Lung (tissue), 12 donors: Measurements from ENCODE around the gene NFU1. TPM values are rescaled to one million over a fixed set of nuclear protein-coding genes. Genes with fewer than 3 reads are reported as not detected.

ENCODE experiments used
- ATAC-seq: fragments of 200-7000 bp; cut with Tn5 transposase; one replicate; pipeline ENCODE4 v1.9.1; 2020; ENCODE audit warnings: moderate number of reproducible peaks; ENCODE audit not compliant: insufficient read depth, low FRiP score
- DNase-seq, 3 donors: peaks; one replicate each; pipeline ENCODE4 v3.0.0-alpha.2; 2013 to 2017
- H3K27ac ChIP-seq, 2 donors: one replicate each; pipeline ENCODE4 v1.5.1; 2013; ENCODE audit warnings: mild to moderate bottlenecking in 2 of 2, moderate library complexity in 2 of 2, control low read depth in 1 of 2, inconsistent platforms in 1 of 2, low read depth in 1 of 2, low read length in 1 of 2
- H3K27me3 ChIP-seq, 3 donors: one replicate each; pipeline ENCODE4 v1.5.1; 2013; ENCODE audit warnings: low read length in 2 of 3; ENCODE audit not compliant: control insufficient read depth in 3 of 3, insufficient read depth in 3 of 3
- H3K36me3 ChIP-seq, 4 donors: one replicate each; pipeline ENCODE4 v1.5.1; 2013; ENCODE audit warnings: low read length in 4 of 4, mild to moderate bottlenecking in 1 of 4, moderate library complexity in 1 of 4; ENCODE audit not compliant: control insufficient read depth in 4 of 4, insufficient read depth in 4 of 4
- H3K4me1 ChIP-seq, 5 donors: one replicate each; pipeline ENCODE4 v1.5.1; 2013; ENCODE audit warnings: low read length in 5 of 5, mild to moderate bottlenecking in 2 of 5, moderate library complexity in 1 of 5; ENCODE audit not compliant: control insufficient read depth in 5 of 5, insufficient read depth in 5 of 5
- H3K4me3 ChIP-seq: one replicate; pipeline ENCODE4 v1.5.1; 2013; ENCODE audit warnings: mild to moderate bottlenecking, control low read depth, moderate library complexity
- H3K9ac ChIP-seq, 2 donors: one replicate each; pipeline ENCODE4 v1.5.1; 2013; ENCODE audit warnings: low read length in 2 of 2, control low read depth in 1 of 2; ENCODE audit not compliant: insufficient read depth in 1 of 2
- H3K9me3 ChIP-seq, 4 donors: one replicate each; pipeline ENCODE4 v1.5.1; 2013; ENCODE audit warnings: low read length in 3 of 4, mild to moderate bottlenecking in 1 of 4, moderate library complexity in 1 of 4; ENCODE audit not compliant: control insufficient read depth in 4 of 4, insufficient read depth in 3 of 4
- CTCF ChIP-seq: IDR thresholded peaks from 2 replicates; pipeline ENCODE4 v1.5.1; 2012; ENCODE audit warnings: mild to moderate bottlenecking; ENCODE audit errors: control extremely low read depth, extremely low read depth
- WGBS, 2 donors: extraction: QIAGEN DNeasy Blood & Tissue Kit; methylation state at CpG; one replicate each; pipeline ENCODE4 v1.1.7; 2013; 5-methylcytosine and 5-hydroxymethylcytosine counted together
- polyA plus RNA-seq, 2 donors: library from polyadenylated mRNA; stranded (reverse); fragments of 200-250 nt; gene quantifications; one replicate each; pipeline ENCODE4 v1.2.1, GENCODE V29; 2013
- total RNA-seq, 2 donors: library from RNA; depleted of rRNA in 1 of 2; stranded (reverse); fragments of >200 nt in 1 of 2; gene quantifications; one replicate each; pipeline ENCODE4 v1.2.1, GENCODE V29; 2014 to 2021
- donor health status: control.
- donor health status: control.
- donor health status: Bipolar disorder and iron deficiency.
- donor health status: healthy.
- donor health status: DM: yes; HTN: yes; CAD: no.

Gene NFU1
- total and polyA plus RNA-seq, 4 donors: 28.6 to 49.0 (median 32.1) TPM

GRCh38 chr2:69381337-69381737 lies 55.9 kb downstream of the NFU1 start:
- Histone ChIP-seq H3K4me1 (peaks cover 0 to 12% (median 5%) of the 10 kb centered on the region in 5 donors), H3K9ac (no peak overlapping the region), H3K9me3 (no peaks in the 10 kb centered on the region), H3K27me3 (no peaks in the 10 kb centered on the region), H3K4me3 (no peak overlapping the region), H3K36me3 (peaks cover 0 to 5% (median 3%) of the 10 kb centered on the region in 4 donors), H3K27ac (no peak overlapping the region)
- ATAC-seq: no peak
- DNase-seq: no peak
- no peak for TF ChIP-seq CTCF
- WGBS, 2 donors: 86 to 96% methylated on average over 1 of the region's 1 CpG

GRCh38 chr2:69380072-69380917 lies 56.9 kb downstream of the NFU1 start:
- no peak for DNase-seq
- no peak overlapping the region for H3K9ac ChIP-seq
- peaks cover 0 to 5% (median 3%) of the 10 kb centered on the region in 4 donors for H3K36me3 ChIP-seq
- H3K4me3 ChIP-seq: no peak overlapping the region
- no peak overlapping the region for H3K27ac ChIP-seq
- WGBS, 2 donors: 85 to 89% methylated on average over 12 of the region's 12 CpGs
- TF ChIP-seq CTCF: no peak
- ATAC-seq: no peak
- H3K4me1 ChIP-seq: peaks cover 0 to 7% (median 0%) of the 10 kb centered on the region in 5 donors
- H3K27me3 ChIP-seq: no peaks in the 10 kb centered on the region
- no peaks in the 10 kb centered on the region for H3K9me3 ChIP-seq

- Histone ChIP-seq H3K9me3 (no peaks in the 10 kb centered on the region), H3K4me3 (no peak overlapping the region), H3K27me3 (no peaks in the 10 kb centered on the region), H3K9ac (no peak overlapping the region), H3K4me1 (no peaks in the 10 kb centered on the region), H3K27ac (no peak overlapping the region), H3K36me3 (peaks cover 6 to 11% (median 10%) of the 10 kb centered on the region in 4 donors)
- ATAC-seq (no peak), DNase-seq (peak in 2 of 3 donors; percentile 27 to 48)
- no peak for TF ChIP-seq CTCF
- WGBS, 2 donors: 85 to 92% methylated on average over 6 of the region's 6 CpGs
Measured at GRCh38 chr2:69376403-69376802, 60.8 kb downstream of the NFU1 start.
